Activated naive CD4-positive, alpha-beta T cell (primary cell): ENCODE measurements around the gene ADGB.

Experiments
- DNase-seq, 4 experiments: peaks; one replicate each; lab custom pipeline; 2025; lab: John Stamatoyannopoulos, UW

The ADGB gene

DNA sequence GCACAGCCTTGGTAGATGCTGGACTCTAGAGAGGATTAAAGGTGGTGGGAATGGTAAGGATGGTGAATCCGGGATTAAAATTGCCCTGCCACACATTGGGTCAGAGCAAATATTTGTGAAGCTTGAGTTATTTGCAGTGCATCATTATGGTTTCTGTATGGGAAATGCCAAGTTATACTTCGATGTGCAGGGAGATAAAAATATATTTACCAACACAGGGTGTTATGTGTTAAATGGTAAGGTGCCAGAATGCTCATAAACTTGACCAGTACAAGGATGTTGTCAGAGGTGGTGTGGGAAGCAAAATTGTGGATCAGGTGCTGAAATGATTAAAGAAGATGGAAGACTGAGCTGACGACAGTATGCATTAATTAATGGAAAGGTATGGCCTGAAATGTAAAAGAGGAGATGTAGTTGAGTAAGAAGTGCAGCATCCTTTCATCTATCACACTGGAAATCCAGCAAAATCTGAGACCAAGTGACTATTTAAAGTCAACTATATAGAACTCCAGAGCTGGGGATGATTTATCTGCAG, 262.3 kb downstream of the ADGB start:
- DNase-seq = no peak

- DNase-seq = no peak
Measured at GRCh38 chr6:146861716-146862115, 262.9 kb downstream of the ADGB start.

- DNase-seq = no peak
Measured at GRCh38 chr6:146862508-146862919, 263.7 kb downstream of the ADGB start.

- DNase-seq = no peak
Measured at GRCh38 chr6:146864300-146864699, 265.5 kb downstream of the ADGB start.

GRCh38 chr6:146864885-146865284, 266.1 kb downstream of the ADGB start:
- no peak for DNase-seq
